Mammary epithelial cell (primary cell): ENCODE measurements around the gene PELO.

Experiments used
- CTCF ChIP-seq, 2 donors: IDR thresholded peaks in 1 of 2; conservative IDR thresholded peaks in 1 of 2; 2 replicates each; pipeline ENCODE4 v1.5.1; 2011 to 2012; ENCODE audit warnings: inconsistent platforms in 2 of 2, low read length in 2 of 2, mild to moderate bottlenecking in 2 of 2, control low read depth in 1 of 2, low read depth in 1 of 2; ENCODE audit not compliant: insufficient read depth in 1 of 2; ENCODE audit errors: extremely low read depth in 1 of 2
- EZH2 ChIP-seq: IDR thresholded peaks from 2 replicates; pipeline ENCODE4 v1.6.1; 2012; ENCODE audit warnings: low read length, inconsistent platforms, borderline replicate concordance

GRCh38 chr5:52749666-52750065 lies 38.0 kb upstream of the PELO start:
- TF ChIP-seq EZH2 (no peak), CTCF (conservative IDR thresholded peaks at IDR 0.05 in 1 of 2, IDR thresholded peaks at IDR 0.05 in 1 of 2; ENCODE audit: extremely low read depth in 1 of 2, insufficient read depth in 1 of 2, low read depth in 1 of 2, low read length in 2 of 2) (no peak)
